Omental fat pad (tissue), 4 donors: ENCODE measurements around the gene OR14K1. TPM values are rescaled to one million over a fixed set of nuclear protein-coding genes. Genes with fewer than 3 reads are reported as not detected.
"Not testable (repeated sequence)": the region's sequence is repeated elsewhere in the genome, so short reads cannot be mapped to it uniquely, and the experiment has no call there.

Experiments
- ATAC-seq: fragments of 150-250 bp; one replicate; pipeline ENCODE4 v1.9.1; 2016; ENCODE audit warnings: mild to moderate bottlenecking, moderate library complexity; ENCODE audit not compliant: low FRiP score
- DNase-seq: peaks from one replicate; pipeline ENCODE4 v3.0.0-alpha.2; 2019; ENCODE audit warnings: low spot score
- CTCF ChIP-seq, 3 donors: fragments of 450-650 bp; IDR thresholded peaks; one replicate each; pipeline ENCODE4 v1.5.1; 2016 to 2017; ENCODE audit warnings: antibody characterized with exemption in 3 of 3, mild to moderate bottlenecking in 3 of 3, moderate library complexity in 2 of 3
- total RNA-seq, 4 donors: library from RNA; depleted of rRNA; stranded (reverse); fragments of >200 nt; gene quantifications; one replicate each; pipeline ENCODE4 v1.1.0, GENCODE V29; 2016

OR14K1 gene
- under 1 TPM in 1 of 4 donors, not detected in 3; 0.82 TPM for total RNA-seq

DNA sequence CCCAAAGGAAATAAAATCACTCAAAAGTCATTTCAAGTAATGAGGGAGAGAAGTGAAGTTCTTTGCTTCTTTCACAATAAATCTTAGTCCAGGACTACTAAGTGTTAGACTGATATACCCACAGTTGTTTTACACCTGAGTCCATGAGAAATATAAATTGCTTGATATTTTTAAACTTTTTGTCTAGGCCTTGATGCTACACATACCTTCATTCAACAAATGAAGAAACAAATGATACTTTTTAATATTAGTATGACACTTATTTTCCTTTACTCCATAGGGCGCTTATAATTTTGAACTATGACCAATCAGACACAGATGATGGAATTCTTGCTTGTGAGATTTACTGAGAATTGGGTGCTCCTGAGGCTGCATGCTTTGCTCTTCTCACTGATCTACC is at the start of gene OR14K1:
OR14K1 (plus strand) TSS at position 301 of the 400 bp plus-strand sequence; CDS start at position 301, 0 bp downstream.
- DNase-seq (no peak), ATAC-seq (no peak)
- TF ChIP-seq CTCF (IDR thresholded peaks at IDR 0.05) = no peak

- no peak for TF ChIP-seq CTCF (IDR thresholded peaks at IDR 0.05)
- no peak for DNase-seq
- ATAC-seq = no peak
These were observed 37.1 kb upstream of the OR14K1 start for GRCh38 chr1:247701338-247701737.

GRCh38 chr1:247710681-247711080 is 27.7 kb upstream of the OR14K1 start:
- ATAC-seq, DNase-seq: not testable (repeated sequence)

DNA sequence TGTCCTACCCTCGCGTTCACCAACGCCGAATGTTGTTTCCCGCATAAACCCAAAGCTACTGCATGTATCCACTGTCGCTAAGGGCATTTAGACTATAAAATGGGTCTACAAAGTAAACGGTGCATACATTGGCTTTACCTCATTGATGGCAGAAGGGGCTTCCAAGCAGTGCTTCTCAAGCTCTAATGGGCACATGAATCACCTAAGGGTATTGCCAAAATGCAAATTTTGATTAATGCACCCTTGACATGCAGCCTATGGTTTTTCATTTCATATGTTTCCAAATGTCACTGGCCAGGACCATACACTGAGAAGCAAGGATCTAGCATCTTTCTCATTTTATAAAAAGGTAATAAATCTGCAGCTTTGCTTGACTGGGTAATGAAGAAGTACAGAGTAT is 24.7 kb upstream of the OR14K1 start:
- no peak for TF ChIP-seq CTCF (IDR thresholded peaks at IDR 0.05)
- ATAC-seq = no peak
- DNase-seq = no peak

DNA sequence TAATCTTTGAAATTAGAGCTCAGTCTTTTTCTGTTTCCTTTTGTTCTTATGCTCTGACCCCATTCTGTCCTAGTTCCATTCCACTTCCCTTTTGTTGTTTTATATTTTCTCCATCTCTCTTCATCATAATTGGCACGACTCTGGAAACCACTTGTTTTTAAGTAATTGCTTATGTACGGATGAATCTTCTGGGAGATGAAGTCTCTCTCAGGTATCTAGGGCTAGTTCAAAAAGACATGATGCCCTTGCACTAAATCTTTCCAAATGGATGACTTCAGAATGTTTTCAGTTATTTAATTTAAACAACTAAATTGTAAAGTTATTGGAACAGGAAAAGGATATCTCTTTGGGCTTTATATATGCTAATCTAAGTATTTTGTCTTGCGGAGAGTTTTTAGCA is 21.9 kb upstream of the OR14K1 start, which contains the start of gene OR6F1:
OR6F1 (minus strand) TSS at position 101 of the 400 bp plus-strand sequence. CDS start 3,891 bp downstream, outside the sequence.
- no peak for ATAC-seq
- TF ChIP-seq CTCF (IDR thresholded peaks at IDR 0.05) = no peak
- DNase-seq = no peak

DNA sequence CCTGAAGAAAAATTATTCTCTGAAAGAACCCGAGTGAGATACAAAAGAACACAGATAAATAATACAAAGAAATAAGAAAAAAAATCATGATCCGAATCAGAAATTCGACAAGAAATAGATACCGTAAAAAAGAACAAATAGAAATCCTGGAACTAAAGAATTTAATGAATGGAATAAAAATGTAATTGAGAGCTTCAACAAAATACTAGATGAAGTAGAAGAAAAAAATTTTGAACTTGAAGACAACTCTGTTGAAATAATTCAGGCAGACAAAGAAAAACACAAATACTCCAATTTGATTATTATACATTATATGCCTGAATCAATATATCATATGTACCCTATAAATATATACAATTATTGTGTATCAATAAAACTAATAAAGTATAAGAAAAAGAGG is 17.2 kb upstream of the OR14K1 start:
- no peak for ATAC-seq

DNA sequence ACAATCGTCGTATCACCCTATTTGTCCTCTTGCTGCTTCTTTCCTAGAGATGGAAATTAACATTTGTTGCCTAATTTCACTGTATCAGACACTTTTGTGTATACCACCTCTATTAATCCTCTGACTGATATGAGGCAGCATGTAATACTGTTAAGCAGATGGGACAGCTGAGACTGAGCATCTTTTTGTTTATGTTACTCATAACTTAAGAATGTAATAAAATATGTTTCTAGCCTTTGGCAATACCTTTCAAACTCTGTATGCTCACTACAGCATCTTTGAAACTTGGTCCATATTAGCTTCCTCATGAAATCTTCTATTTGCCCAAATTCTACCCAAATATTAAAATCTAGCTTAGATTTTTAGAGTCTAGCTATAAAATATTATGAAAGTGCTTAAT is 2.3 kb downstream of the OR14K1 start:
- TF ChIP-seq CTCF (IDR thresholded peaks at IDR 0.05) = no peak
- ATAC-seq = no peak
- no peak for DNase-seq

More for the DNA sequence above, 17.2 kb upstream of the OR14K1 start:
- DNase-seq = no peak
- no peak for TF ChIP-seq CTCF (IDR thresholded peaks at IDR 0.05)

DNA sequence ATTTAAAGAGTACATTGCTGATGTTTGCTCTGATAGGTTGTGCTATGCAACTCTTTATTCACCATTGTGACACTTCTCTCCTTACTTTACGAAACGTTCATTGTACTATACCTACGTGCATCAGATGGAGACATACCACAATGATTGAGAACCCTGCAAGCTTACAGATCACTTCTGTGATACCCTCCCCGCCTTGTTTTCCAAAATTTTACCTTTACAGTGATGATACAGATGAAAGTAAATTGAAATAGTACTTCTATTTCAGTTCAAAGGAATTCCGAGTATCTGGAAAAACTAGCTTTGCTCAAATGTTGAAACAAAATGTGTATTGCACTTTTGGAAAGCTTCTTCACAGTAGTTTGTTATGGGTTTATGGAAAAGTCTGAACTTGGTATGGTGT is 3.3 kb downstream of the OR14K1 start:
- no peak for DNase-seq
- ATAC-seq = no peak
- no peak for TF ChIP-seq CTCF (IDR thresholded peaks at IDR 0.05)

DNA sequence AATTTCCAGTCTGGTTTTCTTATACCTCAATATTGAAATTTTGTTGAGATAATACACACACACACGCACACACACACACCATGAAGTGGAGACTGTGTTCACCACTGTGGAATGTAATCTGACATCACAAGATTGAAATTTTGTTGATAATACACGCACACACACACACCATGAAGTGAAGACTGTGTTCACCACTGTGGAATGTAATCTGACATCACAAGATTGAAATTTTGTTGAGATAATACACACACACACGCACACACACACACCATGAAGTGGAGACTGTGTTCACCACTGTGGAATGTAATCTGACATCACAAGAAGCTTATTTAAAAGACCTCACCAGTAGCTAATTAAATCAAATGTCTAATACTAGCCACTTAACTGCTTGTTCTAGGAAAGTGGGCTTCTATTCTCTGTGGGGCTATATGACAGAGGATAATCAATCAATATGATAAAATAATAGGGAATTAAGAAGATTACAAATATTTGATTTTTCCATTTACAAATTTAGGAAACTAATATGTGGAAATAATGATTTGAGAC is 3.9 kb downstream of the OR14K1 start:
- not testable (repeated sequence) for ATAC-seq, DNase-seq
